Omental fat pad (tissue), 4 donors: ENCODE results near the gene PCYT2. TPM values are rescaled to one million over a fixed set of nuclear protein-coding genes. Genes with fewer than 3 reads are reported as not detected.

Experiments
- ATAC-seq: fragments of 150-250 bp; one replicate; pipeline ENCODE4 v1.9.1; 2016; ENCODE audit warnings: mild to moderate bottlenecking, moderate library complexity; ENCODE audit not compliant: low FRiP score
- DNase-seq: peaks from one replicate; pipeline ENCODE4 v3.0.0-alpha.2; 2019; ENCODE audit warnings: low spot score
- CTCF ChIP-seq, 3 donors: fragments of 450-650 bp; IDR thresholded peaks; one replicate each; pipeline ENCODE4 v1.5.1; 2016 to 2017; ENCODE audit warnings: antibody characterized with exemption in 3 of 3, mild to moderate bottlenecking in 3 of 3, moderate library complexity in 2 of 3
- total RNA-seq, 4 donors: library from RNA; depleted of rRNA; stranded (reverse); fragments of >200 nt; gene quantifications; one replicate each; pipeline ENCODE4 v1.1.0, GENCODE V29; 2016

The PCYT2 gene
- total RNA-seq, 4 donors from 2014 or later, result 36.5 to 64.7 (median 45.5) TPM

- ATAC-seq (no peak), DNase-seq (no peak)
- TF ChIP-seq CTCF (IDR thresholded peaks at IDR 0.05), result no peak
Observed at GRCh38 chr17:81934098-81934757, 23.0 kb upstream of the PCYT2 start.

DNA sequence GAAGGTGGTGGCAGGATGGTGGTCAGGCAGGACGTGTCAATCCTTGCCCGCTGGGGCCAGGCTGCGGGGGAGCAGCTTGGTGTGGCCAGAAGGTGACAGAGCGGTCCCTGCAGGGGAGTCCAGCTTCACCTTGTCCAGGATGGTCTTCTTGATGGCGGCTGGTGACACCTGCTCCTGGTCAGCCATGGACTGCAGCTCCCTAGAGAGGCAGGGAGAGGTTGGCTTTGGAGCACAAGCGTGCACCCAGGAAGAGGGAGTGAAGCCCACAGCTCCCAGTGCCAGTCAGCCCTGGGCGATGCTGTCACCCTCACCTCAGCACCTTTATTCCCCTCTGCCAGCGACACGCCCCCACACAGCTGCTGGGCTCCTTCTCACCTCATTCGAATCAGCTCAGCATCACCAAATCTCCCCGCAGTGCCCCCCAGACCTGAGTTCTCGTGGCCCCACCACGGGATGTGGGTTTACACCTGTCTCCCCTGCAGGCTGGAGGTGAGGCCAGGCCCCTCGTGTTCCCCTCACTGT is 22.0 kb upstream of the PCYT2 start:
- no peak for TF ChIP-seq CTCF (IDR thresholded peaks at IDR 0.05)
- ATAC-seq (no peak), DNase-seq (no peak)

- TF ChIP-seq CTCF (IDR thresholded peaks at IDR 0.05), result no peak
- ATAC-seq (no peak), DNase-seq (no peak)
Observed at GRCh38 chr17:81932333-81932983, 21.3 kb upstream of the PCYT2 start.

- DNase-seq, result no peak
Observed at GRCh38 chr17:81931557-81932332, 20.5 kb upstream of the PCYT2 start.

DNA sequence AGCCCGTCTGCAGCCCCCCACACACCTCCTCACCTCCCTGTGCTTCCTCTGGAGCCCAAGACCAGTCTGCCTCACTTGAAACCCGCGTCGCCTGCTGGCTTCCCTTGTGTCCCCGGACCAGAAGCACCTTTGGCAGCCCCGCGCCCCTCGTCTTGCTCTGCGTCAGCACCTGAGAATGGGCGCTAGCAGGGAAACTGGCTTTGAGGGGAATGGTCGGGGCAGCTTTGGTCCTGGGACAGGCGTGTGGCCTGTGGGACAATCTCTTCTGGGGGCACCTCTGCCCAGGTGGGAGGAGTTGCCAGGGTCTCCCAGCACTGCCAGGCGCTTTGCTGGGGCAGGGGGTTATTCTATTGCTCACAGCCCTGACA is 20.0 kb upstream of the PCYT2 start:
- TF ChIP-seq CTCF (IDR thresholded peaks at IDR 0.05), result no peak
- no peak for ATAC-seq
- no peak for DNase-seq

More at GRCh38 chr17:81931557-81932332, 20.5 kb upstream of the PCYT2 start:
- TF ChIP-seq CTCF (IDR thresholded peaks at IDR 0.05), result no peak
- no peak for ATAC-seq

- no peak for TF ChIP-seq CTCF (IDR thresholded peaks at IDR 0.05)
- no peak for ATAC-seq
- DNase-seq, result no peak
Observed at GRCh38 chr17:81930142-81931125, 19.2 kb upstream of the PCYT2 start.
